GM23248 (cell line): ENCODE measurements around the gene KRT222. TPM values are rescaled to one million over a fixed set of nuclear protein-coding genes. Genes with fewer than 3 reads are reported as not detected.

Experiments
- DNase-seq: peaks from one replicate; pipeline ENCODE4 v3.0.0-alpha.2; 2015
- H2AFZ ChIP-seq: fragments of 200-600 bp; sonication (generic); 2 replicates; pipeline ENCODE4 v1.6.1; 2016; ENCODE audit warnings: antibody characterized with exemption
- H3F3A ChIP-seq: fragments of 200-600 bp; sonication (generic); 2 replicates; pipeline ENCODE4 v1.6.1; 2016; ENCODE audit warnings: mild to moderate bottlenecking, antibody characterized with exemption, mixed run types; ENCODE audit not compliant: insufficient read depth
- H3K27ac ChIP-seq: fragments of 200-600 bp; sonication (generic); 2 replicates; pipeline ENCODE4 v1.5.1; 2016; ENCODE audit warnings: mild to moderate bottlenecking
- H3K27me3 ChIP-seq: fragments of 200-600 bp; sonication (generic); replicated peaks from 2 replicates; pipeline ENCODE4 v1.6.1; 2016; ENCODE audit warnings: mild to moderate bottlenecking; ENCODE audit not compliant: insufficient read depth
- H3K36me3 ChIP-seq: fragments of 200-600 bp; sonication (generic); 2 replicates; pipeline ENCODE4 v1.6.1; 2016; ENCODE audit warnings: low read depth, mild to moderate bottlenecking
- H3K4me1 ChIP-seq: fragments of 200-600 bp; sonication (generic); 2 replicates; pipeline ENCODE4 v1.6.1; 2016; ENCODE audit warnings: mild to moderate bottlenecking; ENCODE audit not compliant: insufficient read depth
- H3K4me2 ChIP-seq: fragments of 200-600 bp; sonication (generic); one replicate; pipeline ENCODE4 v1.6.1; 2016; ENCODE audit warnings: mild to moderate bottlenecking; ENCODE audit not compliant: unreplicated experiment
- H3K4me3 ChIP-seq: fragments of 200-600 bp; sonication (generic); 2 replicates; pipeline ENCODE4 v1.5.1; 2016; ENCODE audit warnings: mild to moderate bottlenecking
- H3K79me2 ChIP-seq: fragments of 200-600 bp; sonication (generic); 2 replicates; pipeline ENCODE4 v1.6.1; 2016; ENCODE audit warnings: mild to moderate bottlenecking; ENCODE audit not compliant: insufficient read depth
- H3K9ac ChIP-seq: fragments of 200-600 bp; sonication (generic); 2 replicates; pipeline ENCODE4 v1.6.1; 2016; ENCODE audit warnings: mild to moderate bottlenecking
- H3K9me2 ChIP-seq: fragments of 200-600 bp; sonication (generic); 2 replicates; pipeline ENCODE4 v1.6.1; 2016; ENCODE audit warnings: mixed run types, mild to moderate bottlenecking, moderate library complexity; ENCODE audit not compliant: insufficient read depth
- H3K9me3 ChIP-seq: fragments of 200-600 bp; sonication (generic); one replicate; pipeline ENCODE4 v1.6.1; 2017; ENCODE audit warnings: low read depth
- H4K20me1 ChIP-seq: fragments of 200-600 bp; sonication (generic); 2 replicates; pipeline ENCODE4 v1.6.0; 2016; ENCODE audit not compliant: insufficient read depth
- EZH2 ChIP-seq: fragments of 200-600 bp; sonication (generic); IDR thresholded peaks from 2 replicates; pipeline ENCODE4 v1.6.1; 2018; ENCODE audit warnings: antibody characterized with exemption, mild to moderate bottlenecking; ENCODE audit not compliant: insufficient read depth, poor library complexity, severe bottlenecking
- EZH2phosphoT487 ChIP-seq: fragments of 200-600 bp; sonication (generic); IDR thresholded peaks from 2 replicates; pipeline ENCODE4 v1.6.1; 2018; ENCODE audit warnings: antibody characterized with exemption, moderate library complexity, mild to moderate bottlenecking, low read depth; ENCODE audit not compliant: insufficient read depth
- WGBS, 2 experiments: methylation state at CpG; one replicate each; pipeline ENCODE4 v1.1.6; 2015 to 2017; ENCODE audit warnings: low lambda C conversion rate in 2 of 2, low coverage in 1 of 2; ENCODE audit errors: missing lambda C conversion rate in 2 of 2; 5-methylcytosine and 5-hydroxymethylcytosine counted together
- in situ Hi-C: fragments of 300-500 bp; cut with MboI; formaldehyde crosslinking; loops from 2 replicates; pipeline ENCODE4 v1.15.0; 2020
- polyA plus RNA-seq: library from polyadenylated mRNA; unstranded; fragments of >200 nt; fragmentation: Nextera tagmentation; extraction: Ambion mirVana; gene quantifications from 2 replicates; pipeline ENCODE4 v1.2.1, GENCODE V29; 2016
- total RNA-seq: library from RNA; depleted of rRNA; stranded (reverse); fragments of >200 nt; shearing (Covaris generic); gene quantifications from 2 replicates; pipeline ENCODE4 v1.2.3, GENCODE V29; 2014

KRT222 gene
- total and polyA plus RNA-seq, 2 experiments from 2014 or later = not detected

DNA sequence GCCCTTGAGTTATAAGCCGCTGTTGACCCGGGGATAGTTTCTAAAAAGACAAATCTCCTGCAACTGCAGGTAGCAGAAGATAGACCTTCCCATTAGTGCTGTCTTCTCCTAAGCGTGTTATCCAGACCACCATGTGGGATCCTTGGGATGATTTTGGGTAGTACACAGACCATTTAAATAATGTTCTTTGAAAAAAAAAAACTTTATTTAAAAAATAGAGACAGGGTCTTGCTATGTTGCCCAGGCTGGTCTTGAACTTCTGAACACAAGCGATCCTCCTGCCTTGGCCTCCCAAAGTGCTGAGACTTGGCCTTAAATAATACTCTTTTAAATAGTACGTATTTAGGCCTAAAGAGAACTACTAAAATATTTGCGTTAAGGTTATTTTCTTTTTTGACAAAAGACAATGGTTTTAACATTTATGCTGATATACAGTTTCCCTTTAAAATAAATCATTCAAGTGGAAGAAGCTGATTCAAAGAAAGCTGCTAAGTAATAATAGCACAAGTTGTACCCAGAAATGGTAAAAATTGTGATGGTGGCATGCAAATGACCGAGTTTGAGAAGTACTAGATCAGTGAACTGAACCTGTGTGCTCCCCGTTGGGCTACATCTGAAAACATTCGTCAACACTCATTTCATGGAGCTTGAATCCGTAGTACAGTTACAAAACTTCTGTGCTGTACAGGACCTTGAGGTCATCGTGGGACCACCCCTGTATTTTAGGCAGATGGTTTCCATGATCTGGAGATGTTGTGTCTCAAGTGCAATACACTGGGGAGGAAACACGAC is 41.4 kb downstream of the KRT222 start:
- no peak for TF ChIP-seq EZH2phosphoT487
- TF ChIP-seq EZH2 = no peak
- no peak overlapping the region for H3K4me3 ChIP-seq
- no peak overlapping the region for H3K27ac ChIP-seq
- H3K9me2 ChIP-seq = no peaks in the 10 kb centered on the region
- DNase-seq = no peak
- peaks cover 27% of the 10 kb centered on the region; the same call in 1 of the 2 replicates for H3F3A ChIP-seq
- no peaks in the 10 kb centered on the region; the same call in 1 of the 2 replicates for H3K27me3 ChIP-seq
- no peak overlapping the region for H3K9ac ChIP-seq
- H4K20me1 ChIP-seq = no peaks in the 10 kb centered on the region
- WGBS, 2 experiments = 61 to 65% methylated on average over 12 of the region's 12 CpGs
- H2AFZ ChIP-seq = no peak overlapping the region
- H3K4me2 ChIP-seq = no peak overlapping the region
- no peaks in the 10 kb centered on the region for H3K79me2 ChIP-seq
- in situ Hi-C loops = loop anchor here (25.0 kb wide), 1 partner anchor 1039 kb away; no protein-coding TSS in a partner anchor
- H3K4me1 ChIP-seq = no peaks in the 10 kb centered on the region
- H3K9me3 ChIP-seq = no peaks in the 10 kb centered on the region
- H3K36me3 ChIP-seq = peaks cover 14% of the 10 kb centered on the region

DNA sequence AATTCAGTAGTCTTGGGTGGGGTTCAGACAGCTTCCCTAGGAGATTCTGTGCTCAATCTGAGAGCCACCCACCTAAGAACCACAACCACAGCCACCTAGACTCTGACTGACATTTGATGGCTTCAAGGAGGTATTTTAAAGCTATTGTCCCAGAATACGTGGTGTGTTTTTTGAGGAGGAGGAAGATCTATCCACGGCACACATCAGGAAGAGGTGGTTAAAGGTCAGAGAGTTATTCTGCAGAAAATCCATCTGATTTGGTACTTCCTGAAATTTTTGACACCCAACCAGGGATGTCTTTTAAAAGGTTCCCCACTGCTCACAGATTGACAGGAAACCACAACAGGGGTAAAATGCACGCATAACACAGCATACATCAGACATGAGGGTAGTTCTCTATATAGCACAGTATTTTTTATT is 42.5 kb downstream of the KRT222 start:
- Histone ChIP-seq H3K9ac (no peak overlapping the region), H2AFZ (no peak overlapping the region), H3K27ac (no peak overlapping the region), H4K20me1 (no peaks in the 10 kb centered on the region), H3K9me3 (no peaks in the 10 kb centered on the region), H3K4me3 (no peak overlapping the region), H3K9me2 (no peaks in the 10 kb centered on the region), H3K4me2 (no peak overlapping the region), H3F3A (peaks cover 17% of the 10 kb centered on the region; the same call in 1 of the 2 replicates), H3K36me3 (peaks cover 4% of the 10 kb centered on the region; the same call in 1 of the 2 replicates), H3K79me2 (no peaks in the 10 kb centered on the region), H3K27me3 (peaks cover 11% of the 10 kb centered on the region; the same call in 1 of the 2 replicates), H3K4me1 (no peaks in the 10 kb centered on the region)
- no peak for DNase-seq
- 56 to 69% methylated on average over 3 of the region's 3 CpGs for WGBS, 2 experiments
- no peak for TF ChIP-seq EZH2phosphoT487
- TF ChIP-seq EZH2 = no peak
- in situ Hi-C loops = loop anchor here (25.0 kb wide), 1 partner anchor 1040 kb away; no protein-coding TSS in a partner anchor

DNA sequence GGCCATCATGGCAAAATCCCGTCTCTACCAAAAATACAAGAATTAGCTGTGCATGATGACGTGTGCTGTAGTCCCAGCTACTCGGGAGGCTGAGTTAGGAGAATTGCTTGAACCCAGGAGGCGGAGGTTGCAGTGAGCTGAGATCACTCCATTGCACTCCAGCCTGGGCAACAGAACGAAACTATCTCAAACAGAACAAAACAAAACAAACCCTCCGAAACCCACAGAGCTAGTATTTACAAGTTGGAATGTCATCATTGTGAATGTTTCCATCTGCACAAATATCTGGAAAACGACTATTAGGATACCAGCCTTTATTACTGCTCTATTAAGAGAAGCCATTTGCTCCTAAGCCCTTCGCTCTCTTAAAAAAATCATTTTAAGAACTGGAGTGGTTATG is 43.4 kb downstream of the KRT222 start:
- H2AFZ ChIP-seq = no peak overlapping the region

DNA sequence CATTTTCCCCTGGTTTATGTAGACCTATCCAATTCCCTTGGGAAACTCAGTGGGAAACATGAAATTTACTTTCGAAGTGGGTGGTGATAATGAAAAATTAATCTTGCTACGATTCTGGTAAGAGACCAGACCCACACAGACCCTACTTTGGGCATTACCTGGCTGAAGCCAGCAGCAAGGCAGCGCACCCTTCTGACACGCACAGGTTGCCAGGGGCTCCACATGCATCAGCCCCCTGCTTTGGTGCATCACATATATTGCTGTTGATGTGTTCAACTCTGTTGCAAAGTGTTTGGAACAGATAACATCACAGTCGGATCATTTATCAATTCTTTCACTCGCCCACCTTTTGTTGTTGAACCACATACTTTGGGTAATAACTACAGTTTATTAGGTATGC is 44.0 kb downstream of the KRT222 start:
- H3K4me2 ChIP-seq = no peak overlapping the region
- H3K9me2 ChIP-seq = no peaks in the 10 kb centered on the region
- peaks cover 11% of the 10 kb centered on the region; the same call in 1 of the 2 replicates for H3F3A ChIP-seq
- H3K27ac ChIP-seq = no peak overlapping the region
- no peak overlapping the region for H3K4me3 ChIP-seq
- WGBS, 2 experiments = 74 to 76% methylated on average over 6 of the region's 6 CpGs
- H3K36me3 ChIP-seq = no peaks in the 10 kb centered on the region
- H3K9ac ChIP-seq = no peak overlapping the region
- H3K4me1 ChIP-seq = no peaks in the 10 kb centered on the region
- no peaks in the 10 kb centered on the region for H4K20me1 ChIP-seq
- peaks cover 19% of the 10 kb centered on the region; the same call in 1 of the 2 replicates for H3K27me3 ChIP-seq
- no peaks in the 10 kb centered on the region for H3K79me2 ChIP-seq
- H2AFZ ChIP-seq = no peak overlapping the region
- no peak for DNase-seq
- no peaks in the 10 kb centered on the region for H3K9me3 ChIP-seq
- TF ChIP-seq EZH2 (no peak), EZH2phosphoT487 (no peak)
- in situ Hi-C loops = loop anchor here (25.0 kb wide), 1 partner anchor 1041 kb away; no protein-coding TSS in a partner anchor

More for the DNA sequence above, 43.4 kb downstream of the KRT222 start:
- DNase-seq = no peak
- Histone ChIP-seq H4K20me1 (no peaks in the 10 kb centered on the region), H3K9me2 (no peaks in the 10 kb centered on the region), H3K9ac (no peak overlapping the region), H3K4me1 (no peaks in the 10 kb centered on the region), H3K36me3 (no peaks in the 10 kb centered on the region), H3K27me3 (peaks cover 18% of the 10 kb centered on the region; the same call in 1 of the 2 replicates), H3K79me2 (no peaks in the 10 kb centered on the region), H3K4me2 (no peak overlapping the region), H3K4me3 (no peak overlapping the region), H3F3A (peaks cover 11% of the 10 kb centered on the region; the same call in 1 of the 2 replicates), H3K27ac (no peak overlapping the region), H3K9me3 (no peaks in the 10 kb centered on the region)
- 39 to 57% methylated on average over 7 to 8 of the region's 8 CpGs for WGBS, 2 experiments
- TF ChIP-seq EZH2 (no peak), EZH2phosphoT487 (no peak)
- in situ Hi-C loops = loop anchor here (25.0 kb wide), 1 partner anchor 1041 kb away; no protein-coding TSS in a partner anchor
